GM19452 (cell line): ENCODE results near the gene MICALL2.

Experiments used
- ATAC-seq: cut with Tn5 transposase; IDR thresholded peaks from one replicate; pipeline ENCODE4 v1.9.1; 2021; ENCODE audit not compliant: unreplicated experiment

The MICALL2 gene

DNA sequence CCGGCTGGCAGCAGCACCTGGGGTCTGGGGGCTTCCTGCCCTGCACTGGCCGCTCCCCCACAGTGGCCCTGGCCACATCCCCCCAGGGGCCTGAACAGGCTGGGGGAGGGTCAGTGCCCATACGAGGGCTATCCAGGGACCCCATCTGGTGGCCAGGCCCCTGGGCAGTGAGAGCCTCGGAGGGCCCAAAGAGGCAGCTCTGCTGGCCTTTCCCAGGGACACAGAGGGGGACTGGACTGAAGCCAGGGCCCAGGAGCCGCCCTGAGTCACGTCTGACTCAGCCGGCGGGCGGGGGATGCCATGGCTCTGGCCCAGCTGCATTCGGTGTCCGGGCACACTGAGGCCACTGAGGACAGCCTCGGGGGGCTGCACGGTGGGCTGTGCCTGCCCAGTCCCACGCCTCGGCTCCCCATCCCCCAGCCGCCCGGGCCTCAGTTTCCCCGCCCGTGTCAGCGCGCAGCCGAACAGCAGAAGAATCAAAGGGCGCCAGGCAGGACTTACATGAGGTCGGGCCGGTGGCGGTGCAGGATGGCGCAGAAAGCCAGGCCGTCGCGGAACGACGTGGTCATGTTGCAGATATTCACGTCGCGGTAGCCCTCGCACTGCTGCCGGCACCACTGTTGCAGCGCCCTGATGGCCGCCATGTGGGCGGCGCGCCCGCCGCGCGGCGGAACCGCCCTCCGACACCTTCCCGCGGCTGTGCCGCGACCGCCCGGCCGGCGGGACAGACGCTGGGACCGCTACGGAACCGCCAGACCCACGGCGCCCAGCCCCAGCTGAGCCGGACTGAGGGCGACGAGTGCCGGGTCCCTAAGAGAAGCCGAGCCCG, at the start of gene MICALL2:
TSS of gene MICALL2 (minus strand) at position 788 of the 829 bp plus-strand sequence. CDS start at position 644, 144 bp downstream.
- ATAC-seq: peak; percentile 31

DNA sequence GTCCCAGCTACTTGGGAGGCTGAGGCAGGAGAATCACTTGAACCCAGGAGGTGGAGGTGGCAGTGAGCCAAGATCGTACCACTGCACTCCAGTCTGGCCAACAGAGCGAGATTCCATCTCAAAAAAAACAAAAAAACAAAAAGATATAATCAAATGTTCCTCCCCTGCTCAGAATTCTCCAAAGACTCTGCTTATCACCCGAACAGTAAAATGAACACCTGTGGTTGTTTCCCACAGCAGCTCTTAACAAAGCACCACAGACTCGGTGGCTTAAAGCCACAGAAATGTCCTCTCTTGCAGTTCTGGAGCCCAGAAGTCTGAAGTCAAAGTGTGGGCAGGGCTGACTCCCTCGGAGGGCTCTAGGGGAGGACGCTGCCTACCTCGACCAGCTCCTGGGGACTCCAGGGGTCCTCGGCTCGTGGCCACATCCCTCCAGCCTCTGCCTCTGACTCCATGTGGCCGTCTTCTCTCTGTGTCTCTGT, 49.0 kb upstream of the MICALL2 start:
- ATAC-seq: no peak

DNA sequence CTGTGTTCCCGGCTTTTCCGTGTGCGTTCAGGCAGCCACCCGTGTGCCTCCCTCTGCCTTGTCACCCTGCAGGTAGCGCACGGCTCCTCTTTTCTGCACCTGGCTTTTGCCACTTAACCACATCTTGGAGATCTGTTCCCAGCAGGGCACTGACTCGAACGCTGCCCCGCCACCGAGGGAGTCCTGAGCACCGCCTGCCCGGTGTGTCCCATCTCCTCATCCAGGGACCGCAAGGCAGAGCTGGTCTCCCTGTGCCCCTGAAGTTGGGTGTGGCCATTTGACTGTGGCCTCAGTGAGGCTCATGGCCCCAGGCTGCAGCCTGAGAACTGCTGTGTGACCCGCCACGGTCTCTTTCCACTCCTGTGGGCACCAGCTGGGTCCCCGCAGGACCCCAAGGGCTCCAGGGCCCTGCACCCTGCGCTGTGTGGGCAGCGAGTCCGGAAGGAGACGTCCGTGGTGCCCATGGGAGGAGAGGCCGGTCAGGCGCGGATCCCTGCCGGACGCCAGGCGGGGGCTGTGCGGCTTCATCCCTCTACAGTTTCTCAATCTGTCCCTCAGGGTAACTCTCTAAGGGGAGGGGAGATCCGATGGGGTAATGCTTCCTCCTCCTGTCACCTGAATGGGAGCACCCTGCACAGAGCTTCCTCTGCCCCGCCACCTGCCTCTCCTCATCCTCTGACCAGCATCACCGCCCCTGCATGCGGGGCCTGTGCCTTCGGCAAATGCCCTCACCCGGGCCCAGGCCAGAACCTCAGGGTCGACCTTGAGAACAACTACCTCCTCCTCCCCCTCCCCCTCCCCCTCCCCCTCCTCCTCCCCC, 46.7 kb upstream of the MICALL2 start:
- ATAC-seq: no peak

DNA sequence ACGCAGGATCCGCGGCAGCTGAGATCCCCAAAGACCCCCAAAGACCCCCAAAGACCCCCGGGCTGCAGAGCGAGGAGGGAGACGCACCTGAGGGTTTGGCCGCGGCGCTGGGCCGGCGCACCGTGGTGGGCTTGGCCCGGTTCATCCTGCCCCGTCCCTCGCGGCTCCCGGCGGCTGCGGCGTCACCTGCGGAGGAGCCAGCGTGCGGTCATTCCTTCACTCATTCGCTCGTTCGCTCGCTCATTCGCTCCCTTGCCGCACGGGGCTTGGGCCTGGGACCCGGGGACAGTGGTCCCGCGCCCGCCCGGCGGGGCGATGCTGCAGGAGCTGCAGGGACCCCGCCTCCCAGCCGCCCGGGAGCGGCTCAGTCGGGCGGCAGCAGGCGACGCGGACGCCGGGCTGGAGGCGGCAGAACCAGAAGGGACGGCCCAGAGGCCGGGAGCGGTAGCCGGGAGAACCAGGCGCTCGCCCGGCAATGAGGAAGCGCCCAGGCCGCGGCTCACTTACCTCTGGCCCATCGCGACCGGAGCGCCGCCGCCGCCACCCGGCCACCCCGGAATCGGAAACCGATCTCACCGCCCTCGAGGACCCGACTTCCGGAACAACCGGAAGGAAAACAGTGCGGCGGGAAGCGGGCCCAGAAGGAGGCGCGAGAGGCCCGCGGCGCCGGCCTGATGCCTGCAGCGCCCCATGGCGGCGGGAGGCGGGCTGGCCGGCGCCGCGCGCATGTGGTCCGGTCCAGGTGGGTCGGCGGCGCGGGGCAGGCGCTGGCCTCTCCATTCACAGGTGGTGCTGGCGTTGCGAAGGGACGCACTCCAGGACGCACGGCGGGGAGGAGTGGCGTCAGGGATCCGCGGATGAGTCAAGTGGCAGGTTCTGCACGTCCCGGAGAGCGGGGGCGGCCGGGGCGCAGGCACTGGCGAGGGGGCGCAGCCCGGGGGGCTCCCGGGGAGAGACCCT, 44.8 kb upstream of the MICALL2 start, which contains the start of gene INTS1:
TSS of gene INTS1 (minus strand) at position 574 of the 960 bp plus-strand sequence. CDS start at position 145, 429 bp downstream.
- peak; percentile 85 for ATAC-seq

DNA sequence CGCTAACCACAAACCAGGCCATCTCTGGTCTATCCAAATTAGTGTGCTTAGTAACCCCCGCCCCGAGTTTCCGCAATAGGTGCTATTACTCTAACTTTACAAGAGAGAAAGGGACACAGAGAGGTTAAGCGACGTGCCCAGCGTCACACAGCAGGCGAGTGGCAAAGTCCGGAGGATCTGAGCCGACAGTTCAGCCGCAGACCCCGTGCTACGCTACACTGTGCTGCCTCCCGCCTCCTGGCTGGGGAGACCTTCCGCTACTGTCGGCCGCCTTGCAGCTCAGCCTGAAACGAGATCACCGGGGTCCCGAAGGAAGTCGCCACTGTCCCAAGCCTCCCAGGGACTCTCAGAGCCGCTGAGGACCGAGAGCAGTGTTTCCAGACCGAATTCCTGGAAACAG, 44.1 kb upstream of the MICALL2 start:
- ATAC-seq: no peak

DNA sequence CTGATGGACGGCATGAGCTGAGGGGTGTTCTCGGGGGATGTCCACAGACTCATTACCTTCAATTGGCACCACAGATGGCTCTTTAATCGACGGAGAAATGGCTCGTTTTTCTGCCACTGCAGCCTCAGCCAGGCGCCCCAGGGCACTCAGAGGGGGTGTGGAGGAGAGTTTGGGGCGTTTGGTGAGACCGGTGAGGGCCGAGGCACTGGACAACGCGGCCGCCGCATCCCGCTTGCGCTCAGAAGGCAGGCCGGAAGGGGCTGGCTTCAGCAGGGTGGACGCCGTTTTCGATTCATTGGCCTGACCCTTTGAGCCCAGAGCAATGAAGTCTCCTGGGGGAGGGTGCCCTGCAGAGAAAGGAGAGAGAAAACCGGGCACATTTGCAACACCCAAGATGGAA, 43.6 kb upstream of the MICALL2 start:
- no peak for ATAC-seq

DNA sequence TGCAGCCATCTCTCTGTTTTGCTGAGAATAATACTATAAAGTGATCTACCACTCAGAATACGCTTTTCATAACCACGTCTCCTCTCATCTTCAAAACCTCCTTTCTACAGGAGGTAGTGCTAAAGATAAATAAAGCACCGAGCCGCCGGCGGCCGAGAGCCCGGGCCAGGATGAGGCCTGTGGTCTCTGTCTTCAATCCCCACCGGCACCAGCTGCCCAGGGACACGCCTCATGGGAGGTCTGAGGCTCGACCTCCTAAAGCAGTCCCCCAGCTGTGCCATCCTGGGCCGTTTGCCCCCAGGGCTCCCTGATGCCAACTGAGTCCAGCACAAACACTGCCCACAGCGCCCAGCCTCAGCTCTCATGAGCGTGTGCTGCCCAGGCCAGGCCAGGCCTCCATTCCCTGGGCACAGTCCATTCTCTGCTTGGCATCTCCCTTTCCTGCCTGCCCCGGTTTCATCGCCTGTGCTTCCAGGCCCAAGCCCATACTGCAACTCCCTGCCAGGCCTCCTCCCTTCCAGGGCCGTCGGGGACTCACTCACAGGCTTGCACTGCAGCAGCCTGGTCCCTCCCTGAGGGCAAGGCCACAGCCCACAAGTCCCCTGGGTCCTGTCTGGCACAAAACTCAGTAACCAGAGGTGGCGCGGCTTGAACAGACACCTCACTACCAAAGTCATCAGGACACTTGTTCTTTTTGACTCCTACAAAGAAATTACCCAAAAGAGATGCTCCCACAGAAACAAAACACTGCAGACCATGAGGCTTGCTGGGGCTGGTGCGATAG, 42.4 kb upstream of the MICALL2 start:
- ATAC-seq: no peak

DNA sequence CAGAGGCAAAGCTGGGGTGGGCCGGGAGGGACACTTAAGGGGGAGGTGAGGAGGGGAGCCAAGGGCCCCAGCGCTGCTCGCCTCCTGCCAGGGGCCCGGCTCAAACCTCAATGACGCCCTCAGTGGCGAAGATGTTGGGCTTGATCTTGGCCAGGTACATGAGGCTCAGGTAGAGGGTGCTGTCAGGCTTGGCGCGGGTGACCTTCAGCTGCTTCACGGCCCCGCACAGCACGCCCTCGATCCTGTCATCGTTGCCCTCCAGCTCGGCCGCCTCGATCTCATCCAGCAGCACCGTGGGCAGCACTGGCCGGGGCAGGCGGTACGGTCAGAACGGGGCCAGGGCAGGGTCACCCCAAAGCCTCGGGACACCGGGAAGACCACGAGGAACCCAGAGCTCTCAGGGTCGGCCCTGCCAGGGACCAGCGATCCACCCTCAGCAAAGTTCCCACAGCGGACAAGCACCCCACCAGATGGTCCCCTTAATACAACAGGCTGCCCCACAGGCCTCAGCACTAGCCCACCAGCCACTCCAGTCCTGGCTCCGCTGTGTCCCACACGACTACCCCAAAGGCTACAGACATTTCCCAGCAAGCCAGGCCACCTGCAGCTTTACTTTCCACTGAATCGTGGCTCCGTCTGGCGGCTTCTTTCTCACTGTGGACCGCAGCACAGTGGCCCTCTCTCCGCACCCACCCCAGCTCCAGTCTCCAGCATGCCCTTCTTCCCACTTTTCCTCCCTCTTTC, 41.0 kb upstream of the MICALL2 start:
- ATAC-seq: no peak

DNA sequence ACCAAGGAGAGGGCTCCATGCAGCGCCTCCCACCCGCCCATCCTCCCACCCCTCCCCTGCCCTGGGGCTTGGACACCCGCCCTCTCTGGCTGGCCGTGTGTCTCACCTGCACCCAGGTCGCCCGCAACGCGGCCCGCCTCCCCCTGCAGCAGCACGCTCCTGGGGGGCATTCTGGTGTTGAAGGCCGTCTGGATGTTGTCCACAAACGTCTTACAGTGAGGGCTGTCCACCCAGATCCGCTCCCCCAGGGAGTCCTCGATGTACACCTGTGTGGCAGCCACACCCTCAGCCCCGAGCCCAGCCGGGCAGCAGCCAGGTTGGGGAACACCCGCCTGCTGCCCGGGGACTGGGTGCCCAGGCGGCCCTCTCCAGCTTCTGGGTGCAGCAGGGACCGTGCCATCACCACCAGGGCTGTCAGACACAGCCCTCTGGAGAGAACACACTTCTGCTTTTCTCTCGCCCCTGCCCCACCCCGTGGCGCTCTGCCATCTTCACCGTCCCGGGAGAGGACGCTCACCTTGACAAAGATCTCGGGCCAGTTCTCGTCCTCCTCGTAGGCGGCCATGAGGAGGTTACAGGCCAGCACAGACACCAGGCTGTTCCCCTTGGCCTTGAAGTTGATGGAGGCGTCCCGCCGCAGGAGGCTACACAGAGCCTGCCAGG, 40.2 kb upstream of the MICALL2 start:
- no peak for ATAC-seq

DNA sequence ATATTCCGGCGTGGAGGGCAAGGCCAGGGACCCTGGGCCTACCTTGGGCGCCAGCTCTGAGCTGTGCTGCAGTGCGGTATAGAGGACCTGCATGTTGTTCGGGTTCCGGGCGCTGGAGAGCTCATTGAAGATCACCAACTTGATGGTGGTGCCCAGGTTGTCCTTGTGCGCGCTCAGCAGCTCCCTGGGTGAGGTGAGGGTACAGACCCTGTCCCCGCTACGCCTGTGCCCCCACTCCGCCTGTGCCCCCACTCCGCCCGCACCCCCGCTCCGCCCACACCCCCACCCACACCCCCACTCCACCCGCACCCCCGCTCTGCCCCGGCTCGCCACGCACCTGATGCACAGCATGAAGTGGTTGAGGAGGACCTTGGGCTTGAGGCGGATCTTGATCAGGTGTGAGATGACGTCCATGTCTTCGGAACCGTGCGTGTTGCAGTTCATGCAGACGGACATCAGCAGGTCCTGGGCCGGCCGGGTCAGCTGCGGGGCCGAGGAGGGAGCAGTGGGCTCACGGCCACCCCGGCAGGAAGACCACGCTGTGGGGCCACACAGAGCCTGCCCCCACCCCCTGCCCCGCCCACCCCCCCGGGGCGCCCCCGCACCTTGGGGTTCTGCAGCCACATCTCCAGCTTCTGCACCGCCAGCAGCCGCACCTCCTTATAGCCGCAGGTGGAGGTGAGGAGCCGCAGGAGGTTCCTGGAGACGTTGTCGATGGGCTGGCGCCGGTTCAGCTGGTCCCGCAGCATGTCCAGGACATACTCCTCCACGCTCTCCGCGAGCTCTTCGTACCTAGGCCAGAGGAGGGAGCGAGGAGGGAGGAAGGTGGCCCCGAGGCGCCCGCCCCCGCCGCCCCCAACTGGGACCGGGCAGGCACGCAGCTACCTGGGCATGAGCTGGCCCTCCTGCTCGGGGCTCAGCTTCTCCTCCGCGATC, 39.4 kb upstream of the MICALL2 start:
- no peak for ATAC-seq

DNA sequence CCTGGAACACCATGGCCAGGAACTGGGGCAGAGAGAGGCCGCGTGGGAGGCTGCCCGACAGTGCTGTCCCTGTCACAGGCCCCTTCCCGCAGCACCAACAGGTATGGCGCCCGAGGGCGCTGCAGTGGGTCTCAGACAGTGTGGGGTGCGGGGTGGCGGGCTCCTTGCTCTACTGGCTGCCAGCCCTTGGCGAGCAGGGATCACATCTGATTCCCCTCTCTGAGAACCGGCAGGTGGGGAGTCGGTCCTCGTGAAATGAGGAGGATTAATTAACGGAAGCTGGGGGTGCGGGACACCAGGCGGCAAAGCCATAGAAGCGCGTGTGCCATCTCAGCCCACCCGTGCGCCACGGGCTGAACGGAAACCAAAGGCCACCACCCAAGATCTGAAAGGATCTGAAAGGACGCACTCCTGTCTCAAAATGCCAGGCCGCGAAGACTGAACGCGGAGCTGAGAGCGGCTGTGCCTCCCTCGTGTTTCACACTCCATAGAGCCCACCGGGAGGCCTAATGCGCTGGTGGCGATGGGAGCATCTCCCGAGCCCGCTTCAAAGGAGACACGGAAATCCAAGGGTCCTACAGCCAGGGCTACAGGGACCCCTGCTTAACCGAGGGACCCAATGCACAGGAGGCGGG, 38.1 kb upstream of the MICALL2 start:
- ATAC-seq: no peak

DNA sequence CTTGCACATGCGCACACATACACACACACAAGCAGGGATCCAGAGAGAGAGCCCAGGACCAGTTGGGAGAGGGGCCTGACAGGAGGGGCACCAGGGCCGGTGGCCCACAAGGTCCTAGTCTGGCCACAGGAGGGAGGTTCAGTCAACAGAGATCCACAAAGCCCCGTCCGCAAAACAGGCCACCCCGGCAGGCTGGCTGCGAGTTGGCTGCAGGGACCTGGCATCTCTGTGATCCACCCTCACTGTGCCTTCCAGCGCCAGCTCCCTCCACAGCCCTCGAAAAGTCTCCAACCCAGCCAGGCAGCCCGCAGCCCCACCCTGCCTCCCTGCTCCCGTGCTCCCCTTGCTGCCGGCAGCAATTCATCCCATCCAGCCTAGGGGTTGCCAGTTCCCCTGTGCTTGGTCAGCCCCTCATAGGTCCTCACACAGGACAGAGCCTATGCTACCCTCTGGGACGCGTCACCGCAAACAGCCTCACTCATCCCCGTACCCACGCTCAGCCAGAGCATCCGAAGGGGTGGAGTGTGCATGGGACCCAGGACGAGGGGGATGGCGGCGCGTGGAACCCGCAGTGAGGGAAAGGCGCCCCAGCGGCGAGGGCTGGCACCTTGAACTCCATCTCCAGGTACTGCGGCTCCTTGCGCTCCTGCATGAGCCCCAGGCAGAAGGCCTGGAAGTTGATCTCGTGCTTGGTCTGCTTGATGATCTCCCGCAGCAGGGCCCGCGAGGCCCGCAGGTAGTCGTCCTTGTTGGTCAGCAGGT, 37.4 kb upstream of the MICALL2 start:
- ATAC-seq: no peak

DNA sequence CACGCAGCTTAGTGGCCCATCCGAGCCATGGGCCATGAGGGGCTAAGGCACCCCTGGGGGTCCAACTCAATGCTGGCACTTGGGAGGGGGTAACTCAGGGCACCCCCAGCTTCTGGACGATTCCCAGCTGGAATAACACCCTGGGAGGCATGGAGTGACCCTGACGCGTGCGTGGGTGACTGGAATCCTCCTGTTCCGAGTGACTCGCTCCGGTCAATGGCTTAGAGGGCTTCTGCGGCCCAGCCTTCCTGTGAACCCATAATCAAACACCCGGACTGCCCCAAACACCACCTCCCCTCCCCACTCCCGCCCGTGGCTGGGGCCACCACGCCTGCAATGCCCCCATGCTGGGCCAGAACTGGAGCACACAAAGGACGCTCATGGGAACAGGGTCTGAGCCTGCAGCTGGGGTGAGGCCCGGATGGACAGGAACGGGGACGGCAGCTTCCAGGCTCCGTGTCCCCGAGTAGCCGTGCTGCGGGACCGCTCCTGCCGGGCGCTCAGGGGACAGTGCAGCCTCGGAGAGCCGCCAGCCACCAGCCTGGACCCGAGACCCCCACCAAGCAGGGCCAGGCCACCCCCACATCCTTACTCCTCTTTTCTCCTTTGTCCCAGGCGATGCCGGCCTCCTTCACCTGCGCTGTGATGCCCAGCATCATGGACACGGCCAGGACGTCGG, 36.4 kb upstream of the MICALL2 start:
- no peak for ATAC-seq

DNA sequence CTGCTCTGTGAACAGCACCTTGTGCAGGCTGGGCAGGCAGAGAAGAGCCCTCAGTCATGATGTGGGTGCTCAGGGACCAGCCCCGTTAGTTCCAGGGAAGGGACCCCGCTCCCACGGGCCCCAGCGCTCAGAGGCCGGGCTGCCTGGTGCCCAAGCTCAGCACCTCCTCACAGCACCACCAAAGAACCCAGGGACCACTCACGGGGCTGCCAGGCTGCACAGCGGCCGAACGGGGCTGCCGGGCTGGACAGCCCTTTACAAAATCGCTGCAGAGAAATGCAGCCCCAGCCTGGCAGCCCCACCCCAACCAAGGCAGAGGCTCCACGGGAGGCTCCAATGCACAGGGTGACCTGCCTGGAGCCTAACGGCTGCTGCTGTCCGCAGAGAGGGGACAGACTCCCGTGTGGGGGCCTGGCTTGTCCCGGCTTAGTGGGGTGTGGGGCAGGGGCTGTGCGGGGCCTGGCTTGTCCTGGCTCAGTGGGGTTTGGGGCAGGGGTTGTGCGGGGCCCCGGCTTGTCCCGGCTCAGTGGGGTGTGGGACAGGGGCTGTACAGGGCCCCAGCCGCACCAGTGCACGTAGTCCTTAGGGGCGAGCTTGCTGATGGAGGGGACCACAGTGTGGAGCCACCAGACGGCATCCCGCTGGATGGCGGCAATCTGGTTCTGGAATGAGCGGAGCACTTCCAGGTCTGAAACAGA, 35.7 kb upstream of the MICALL2 start:
- ATAC-seq: no peak

DNA sequence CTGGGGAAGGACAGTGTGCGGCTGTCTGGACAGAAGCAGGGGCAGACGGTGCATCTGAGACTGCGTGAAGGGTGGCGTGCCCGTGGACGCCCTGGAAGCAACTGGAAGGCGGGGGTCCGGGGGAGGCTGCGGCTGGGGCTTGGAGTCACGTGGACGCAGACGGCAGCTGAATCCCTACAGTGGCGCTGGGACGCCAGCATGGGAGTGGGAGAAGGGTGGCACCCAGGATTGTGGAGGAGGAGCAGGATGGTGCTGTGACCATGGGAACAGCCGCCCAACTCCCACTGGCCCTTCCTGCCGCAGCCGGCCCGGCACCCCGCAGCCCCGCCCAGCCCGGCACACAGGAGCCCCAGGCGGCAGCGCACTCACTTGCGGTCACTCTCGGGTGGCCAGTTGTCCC, 35.2 kb upstream of the MICALL2 start:
- ATAC-seq: no peak
